AG10803 (cell line): ENCODE measurements around the gene TPST2.

Experiments used
- DNase-seq: peaks from one replicate; pipeline ENCODE4 v3.0.0; 2010; ENCODE audit warnings: low read depth
- H3K4me3 ChIP-seq: 2 replicates; pipeline ENCODE4 v1.5.1; 2011; ENCODE audit warnings: mild to moderate bottlenecking, low read length, control low read depth
- CTCF ChIP-seq: conservative IDR thresholded peaks from 2 replicates; pipeline ENCODE4 v1.5.1; 2011; ENCODE audit warnings: mild to moderate bottlenecking, low read length, control low read depth, inconsistent platforms

Gene TPST2

DNA sequence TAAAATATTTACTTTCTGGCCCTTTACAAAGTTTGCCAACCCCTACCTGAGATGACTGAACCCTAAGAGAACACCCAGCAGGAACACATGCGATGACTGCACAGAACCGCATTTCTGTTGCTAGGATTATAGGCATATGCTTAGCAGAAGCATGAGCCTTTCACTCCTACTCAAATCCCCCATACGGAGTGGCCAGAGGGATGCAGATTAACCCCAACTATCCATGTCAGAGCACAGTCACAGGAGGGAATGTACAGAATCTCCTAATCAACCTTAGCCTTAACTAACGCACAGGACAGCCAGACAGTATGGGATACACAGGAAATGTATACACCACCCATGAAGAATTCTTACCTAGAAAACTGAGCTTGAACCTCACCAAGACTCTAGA is 112.6 kb downstream of the TPST2 start:
- H3K4me3 ChIP-seq, result no peak overlapping the region
- no peak for DNase-seq
- no peak for TF ChIP-seq CTCF

- peak; percentile 54 for DNase-seq
- H3K4me3 ChIP-seq, result no peak overlapping the region
- no peak for TF ChIP-seq CTCF
These were observed 113.1 kb downstream of the TPST2 start for GRCh38 chr22:26476705-26477340.

DNA sequence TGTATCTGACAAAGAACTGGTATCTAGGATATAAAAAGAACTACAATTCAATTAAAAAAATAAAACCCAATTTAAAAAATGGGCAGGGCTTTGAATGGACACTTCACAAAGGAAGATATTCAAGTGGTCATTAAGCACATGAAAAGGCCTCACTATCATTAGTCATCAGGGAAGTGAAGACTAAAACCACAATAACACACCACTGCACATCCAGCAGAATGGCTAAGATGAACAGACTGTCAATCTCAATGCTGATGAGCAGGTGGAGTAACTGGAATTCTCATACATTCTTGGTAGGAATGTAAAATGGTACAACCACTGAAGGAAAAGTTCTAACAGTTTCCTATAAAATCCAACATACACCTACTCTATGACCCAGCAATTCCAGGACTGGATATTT is 115.2 kb downstream of the TPST2 start:
- TF ChIP-seq CTCF, result no peak
- no peak for DNase-seq
- no peak overlapping the region for H3K4me3 ChIP-seq
